Astrocyte (in vitro differentiated cells and primary cell): ENCODE measurements around the gene FRY.

ENCODE experiments used
- EZH2 ChIP-seq: IDR thresholded peaks from 2 replicates; pipeline ENCODE4 v1.6.1; 2012; ENCODE audit warnings: mild to moderate bottlenecking, low read length, inconsistent platforms; ENCODE audit not compliant: insufficient read depth
- TF ChIP-seq, protein P1 (sequence below): IDR thresholded peaks from 2 replicates; pipeline ENCODE4 v1.5.1; 2011; ENCODE audit warnings: low read depth, mild to moderate bottlenecking, inconsistent platforms, low read length, moderate library complexity; ENCODE audit not compliant: insufficient read depth

DNA sequence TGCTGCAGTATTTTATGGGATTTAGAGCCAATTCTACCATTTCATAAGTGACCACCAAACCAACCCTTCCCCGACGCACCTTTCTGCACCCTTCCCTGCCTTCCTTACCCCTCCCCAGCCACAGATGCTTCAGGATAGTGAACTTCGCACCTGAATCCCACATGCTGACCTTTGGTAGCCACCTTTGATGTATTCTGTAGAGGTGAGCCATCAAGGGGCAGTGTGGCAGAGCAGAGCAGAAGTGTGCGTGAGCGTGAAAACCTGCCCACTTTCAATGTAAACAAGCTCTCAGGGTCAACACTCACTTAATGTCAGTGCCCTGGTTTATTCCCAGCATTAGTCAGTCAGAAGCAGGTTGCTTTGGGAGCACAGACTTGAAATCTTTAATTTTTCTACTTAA lies 107.7 kb downstream of the FRY start:
- TF ChIP-seq, protein P1, sequence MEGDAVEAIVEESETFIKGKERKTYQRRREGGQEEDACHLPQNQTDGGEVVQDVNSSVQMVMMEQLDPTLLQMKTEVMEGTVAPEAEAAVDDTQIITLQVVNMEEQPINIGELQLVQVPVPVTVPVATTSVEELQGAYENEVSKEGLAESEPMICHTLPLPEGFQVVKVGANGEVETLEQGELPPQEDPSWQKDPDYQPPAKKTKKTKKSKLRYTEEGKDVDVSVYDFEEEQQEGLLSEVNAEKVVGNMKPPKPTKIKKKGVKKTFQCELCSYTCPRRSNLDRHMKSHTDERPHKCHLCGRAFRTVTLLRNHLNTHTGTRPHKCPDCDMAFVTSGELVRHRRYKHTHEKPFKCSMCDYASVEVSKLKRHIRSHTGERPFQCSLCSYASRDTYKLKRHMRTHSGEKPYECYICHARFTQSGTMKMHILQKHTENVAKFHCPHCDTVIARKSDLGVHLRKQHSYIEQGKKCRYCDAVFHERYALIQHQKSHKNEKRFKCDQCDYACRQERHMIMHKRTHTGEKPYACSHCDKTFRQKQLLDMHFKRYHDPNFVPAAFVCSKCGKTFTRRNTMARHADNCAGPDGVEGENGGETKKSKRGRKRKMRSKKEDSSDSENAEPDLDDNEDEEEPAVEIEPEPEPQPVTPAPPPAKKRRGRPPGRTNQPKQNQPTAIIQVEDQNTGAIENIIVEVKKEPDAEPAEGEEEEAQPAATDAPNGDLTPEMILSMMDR: no peak
- TF ChIP-seq EZH2: no peak
